Activated B cell treated with CpG ODN at 0.5 μM for 24 hours (primary cell): ENCODE data around the gene LYZL2. TPM values are rescaled to one million over a fixed set of nuclear protein-coding genes. Genes with fewer than 3 reads are reported as not detected.
"Not testable (repeated sequence)": the region's sequence is repeated elsewhere in the genome, so short reads cannot be mapped to it uniquely, and the experiment has no call there.

Experiments used
- ATAC-seq: fragments of 200-7000 bp; cut with Tn5 transposase; one replicate; pipeline ENCODE4 v1.10.0; 2021; ENCODE audit warnings: low read depth, mild to moderate bottlenecking, moderate library complexity
- CTCF ChIA-PET: fragments of 350-600 bp; sonication (Branson Sonifier 250); formaldehyde crosslinking; loops from one replicate; lab custom pipeline; 2021; ENCODE audit warnings: antibody characterized with exemption; lab: Charles Lee
- POLR2A ChIA-PET: fragments of 350-600 bp; sonication (Branson Sonifier 250); formaldehyde crosslinking; loops from one replicate; lab custom pipeline; 2021; ENCODE audit warnings: antibody characterized with exemption; lab: Charles Lee
- DNase-seq: peaks from one replicate; pipeline ENCODE4 v3.0.0; 2022
- H3K27ac Mint-ChIP-seq: one replicate; pipeline ENCODE4 v1.8.0; 2020; ENCODE audit warnings: mixed read lengths
- H3K27me3 Mint-ChIP-seq: one replicate; pipeline ENCODE4 v1.8.0; 2021; ENCODE audit warnings: mixed read lengths
- H3K36me3 Mint-ChIP-seq: one replicate; pipeline ENCODE4 v1.8.0; 2021; ENCODE audit warnings: low read depth, mixed read lengths
- H3K4me1 Mint-ChIP-seq: one replicate; pipeline ENCODE4 v1.8.0; 2021; ENCODE audit warnings: mixed read lengths
- H3K4me3 Mint-ChIP-seq: one replicate; pipeline ENCODE4 v1.8.0; 2020; ENCODE audit warnings: mild to moderate bottlenecking, mixed read lengths
- H3K9me3 Mint-ChIP-seq: one replicate; pipeline ENCODE4 v1.8.0; 2020; ENCODE audit warnings: mixed read lengths
- CTCF ChIP-seq: fragments of 200-600 bp; IDR thresholded peaks from one replicate; pipeline ENCODE4 v1.8.0; 2022; ENCODE audit warnings: antibody characterized with exemption, mild to moderate bottlenecking
- intact Hi-C: fragments of 100-400 bp; cut with micrococcal nuclease; formaldehyde crosslinking; loops from one replicate; pipeline ENCODE4 v1.15.1; 2024
- total RNA-seq: library from RNA; stranded (reverse); gene quantifications from 2 replicates; pipeline ENCODE4 v1.2.3, GENCODE V29; 2022

LYZL2 gene
- total RNA-seq, 1 donor from 2014 or later: not detected

- ChIA-PET CTCF (interaction anchor here (0.6 to 3.7 kb wide), 12 partner anchors 9 to 1258 kb away, joined by 3 to 33 read pairs (median 4); no protein-coding TSS in a partner anchor), POLR2A (no interaction called here)
- Mint-ChIP-seq H3K9me3 (no peaks in the 10 kb centered on the region), H3K27ac (no peak overlapping the region), H3K4me3 (peak overlapping the region; percentile 61), H3K4me1 (peaks cover 6% of the 10 kb centered on the region), H3K36me3 (no peaks in the 10 kb centered on the region), H3K27me3 (peaks cover 16% of the 10 kb centered on the region)
- ATAC-seq (peak; percentile 64), DNase-seq (no peak)
- intact Hi-C loops: loop anchor here (1.0 to 5.0 kb wide), 4 partner anchors 31 to 1137 kb away; no protein-coding TSS in a partner anchor
- peak; percentile 79 for TF ChIP-seq CTCF
These were observed 41.6 kb upstream of the LYZL2 start for GRCh38 chr10:30671026-30671616.

GRCh38 chr10:30667982-30668381 is 38.4 kb upstream of the LYZL2 start:
- H3K9me3 Mint-ChIP-seq, H3K27ac Mint-ChIP-seq, POLR2A ChIA-PET, H3K4me3 Mint-ChIP-seq, H3K36me3 Mint-ChIP-seq, DNase-seq, ATAC-seq, intact Hi-C loops: not testable (repeated sequence)
- peaks cover 18% of the 10 kb centered on the region for H3K4me1 Mint-ChIP-seq
- CTCF ChIA-PET: interaction anchor here (0.7 kb wide), 1 partner anchor 1267 kb away, joined by 3 read pairs; no protein-coding TSS in a partner anchor
- peaks cover 16% of the 10 kb centered on the region for H3K27me3 Mint-ChIP-seq

DNA sequence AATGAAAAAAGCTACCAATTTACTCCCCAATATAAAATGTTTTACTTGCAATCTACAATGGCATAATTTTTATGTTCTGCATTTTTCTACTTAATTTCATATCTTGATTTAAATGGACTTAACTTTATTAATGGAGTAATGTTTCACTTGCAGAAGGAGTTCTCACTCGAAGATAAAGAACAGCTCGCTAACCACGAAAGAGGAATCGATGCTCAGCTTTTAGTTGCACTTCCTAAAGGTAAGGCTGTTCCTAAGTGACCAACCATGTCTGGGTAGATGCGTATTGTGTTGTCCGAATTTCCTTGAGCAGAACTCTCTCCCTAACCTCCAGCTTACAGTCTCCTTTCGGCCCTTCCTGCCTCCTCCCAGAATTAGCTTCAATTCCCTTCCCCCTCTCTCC is 33.9 kb upstream of the LYZL2 start:
- H3K4me3 Mint-ChIP-seq: peak overlapping the region; percentile 63
- H3K27me3 Mint-ChIP-seq, DNase-seq, intact Hi-C loops, H3K36me3 Mint-ChIP-seq, H3K9me3 Mint-ChIP-seq: not testable (repeated sequence)
- H3K4me1 Mint-ChIP-seq: peaks cover 22% of the 10 kb centered on the region
- CTCF ChIA-PET: interaction anchor here (1.3 kb wide), 1 partner anchor 24 kb away, joined by 5 read pairs; no protein-coding TSS in a partner anchor
- ATAC-seq: peak; percentile 94
- POLR2A ChIA-PET: interaction anchor here (0.6 kb wide), 1 partner anchor 76 kb away, joined by 4 read pairs; no protein-coding TSS in a partner anchor
- H3K27ac Mint-ChIP-seq: peak overlapping the region; percentile 54

DNA sequence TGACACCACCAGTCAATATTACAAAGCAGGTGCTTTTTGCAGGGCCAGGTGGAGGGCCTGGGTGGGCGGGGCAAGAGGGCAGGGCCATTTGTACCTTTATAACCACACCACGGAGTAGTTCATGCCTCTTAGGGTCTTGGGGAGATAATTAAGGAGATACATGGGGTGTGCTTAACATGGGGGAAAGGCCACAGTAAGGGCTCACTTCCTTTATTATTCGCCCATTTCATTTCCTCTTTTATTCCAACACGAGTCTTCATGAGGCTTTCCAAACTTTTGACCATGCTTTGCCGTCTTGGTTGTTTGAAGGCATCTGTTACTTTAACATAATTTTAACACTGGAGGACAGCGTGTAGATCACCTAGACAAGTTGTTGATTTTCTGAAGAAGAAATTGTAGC is 33.3 kb upstream of the LYZL2 start:
- CTCF ChIA-PET: interaction anchor here (1.3 kb wide), 1 partner anchor 23 kb away, joined by 5 read pairs; no protein-coding TSS in a partner anchor

GRCh38 chr10:30660314-30660713 is 30.8 kb upstream of the LYZL2 start:
- H3K4me3 Mint-ChIP-seq, intact Hi-C loops, ATAC-seq, H3K9me3 Mint-ChIP-seq, H3K27ac Mint-ChIP-seq, H3K36me3 Mint-ChIP-seq, DNase-seq: not testable (repeated sequence)
- CTCF ChIA-PET: interaction anchor here (1.3 kb wide), 1 partner anchor 10 kb away, joined by 4 read pairs; no protein-coding TSS in a partner anchor
- peaks cover 22% of the 10 kb centered on the region for H3K4me1 Mint-ChIP-seq
- H3K27me3 Mint-ChIP-seq: peaks cover 20% of the 10 kb centered on the region
- POLR2A ChIA-PET: interaction anchor here (0.7 kb wide), 1 partner anchor 76 kb away, joined by 4 read pairs; no protein-coding TSS in a partner anchor

More for the DNA sequence above, 33.3 kb upstream of the LYZL2 start:
- ATAC-seq (peak; percentile 25), DNase-seq (no peak)
- Mint-ChIP-seq H3K4me3 (peak overlapping the region; percentile 63), H3K9me3 (no peaks in the 10 kb centered on the region), H3K36me3 (no peaks in the 10 kb centered on the region), H3K27me3 (peaks cover 9% of the 10 kb centered on the region), H3K4me1 (peaks cover 22% of the 10 kb centered on the region), H3K27ac (peak overlapping the region; percentile 54)
- POLR2A ChIA-PET: interaction anchor here (0.6 kb wide), 1 partner anchor 77 kb away, joined by 4 read pairs; no protein-coding TSS in a partner anchor
- TF ChIP-seq CTCF: no peak
- intact Hi-C loops: no loop called here

DNA sequence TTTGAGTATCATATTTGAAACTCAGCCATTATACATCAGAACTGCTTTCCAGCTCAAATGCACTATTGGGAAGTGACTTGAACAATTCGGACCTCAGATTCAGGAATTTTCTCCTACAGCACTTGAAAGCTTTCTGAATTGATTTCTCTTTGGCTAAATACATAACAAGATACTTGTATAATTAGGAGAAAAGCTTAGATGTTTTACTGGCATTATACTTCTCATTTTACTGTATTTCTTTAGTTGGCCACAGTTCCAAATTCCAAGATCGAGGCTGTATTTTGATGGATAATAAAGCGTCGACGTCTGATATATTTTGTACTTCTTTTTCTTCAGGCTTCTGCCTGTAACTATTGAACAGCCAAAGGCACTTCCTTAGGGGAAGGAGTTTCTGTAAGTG is 26.7 kb upstream of the LYZL2 start:
- no peak for DNase-seq
- H3K9me3 Mint-ChIP-seq: no peaks in the 10 kb centered on the region
- H3K4me1 Mint-ChIP-seq: no peaks in the 10 kb centered on the region
- no peak overlapping the region for H3K4me3 Mint-ChIP-seq
- ChIA-PET POLR2A (no interaction called here), CTCF (interaction anchor here (1.5 kb wide), 1 partner anchor 17 kb away, joined by 3 read pairs; no protein-coding TSS in a partner anchor)
- no peak for TF ChIP-seq CTCF
- H3K27me3 Mint-ChIP-seq: peaks cover 35% of the 10 kb centered on the region
- no peak for ATAC-seq
- H3K36me3 Mint-ChIP-seq: no peaks in the 10 kb centered on the region
- intact Hi-C loops: no loop called here
- no peak overlapping the region for H3K27ac Mint-ChIP-seq

DNA sequence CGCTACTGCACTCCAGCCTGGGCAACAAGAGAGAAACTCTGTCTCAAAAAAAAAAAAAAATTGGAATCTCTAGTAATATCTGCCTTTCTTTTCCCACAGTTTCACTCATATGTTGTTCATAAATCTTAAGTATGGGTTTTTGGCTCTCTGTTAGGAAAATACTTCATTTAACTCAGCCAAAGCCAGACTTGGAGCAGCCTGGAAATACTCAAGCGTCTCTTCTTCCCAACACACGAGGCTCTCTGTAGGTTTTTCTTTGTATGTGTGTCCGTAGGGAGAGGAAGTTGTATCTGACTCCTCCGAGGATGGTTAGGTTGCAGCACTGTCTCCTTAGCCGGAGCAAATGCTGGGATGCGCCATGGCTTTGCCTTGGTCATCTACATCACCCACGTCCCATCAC is 25.4 kb upstream of the LYZL2 start:
- H3K4me1 Mint-ChIP-seq, intact Hi-C loops, H3K4me3 Mint-ChIP-seq, H3K36me3 Mint-ChIP-seq, ATAC-seq, DNase-seq, H3K9me3 Mint-ChIP-seq, H3K27ac Mint-ChIP-seq, POLR2A ChIA-PET: not testable (repeated sequence)
- H3K27me3 Mint-ChIP-seq: peaks cover 33% of the 10 kb centered on the region
- CTCF ChIA-PET: interaction anchor here (1.5 kb wide), 1 partner anchor 16 kb away, joined by 3 read pairs; no protein-coding TSS in a partner anchor

DNA sequence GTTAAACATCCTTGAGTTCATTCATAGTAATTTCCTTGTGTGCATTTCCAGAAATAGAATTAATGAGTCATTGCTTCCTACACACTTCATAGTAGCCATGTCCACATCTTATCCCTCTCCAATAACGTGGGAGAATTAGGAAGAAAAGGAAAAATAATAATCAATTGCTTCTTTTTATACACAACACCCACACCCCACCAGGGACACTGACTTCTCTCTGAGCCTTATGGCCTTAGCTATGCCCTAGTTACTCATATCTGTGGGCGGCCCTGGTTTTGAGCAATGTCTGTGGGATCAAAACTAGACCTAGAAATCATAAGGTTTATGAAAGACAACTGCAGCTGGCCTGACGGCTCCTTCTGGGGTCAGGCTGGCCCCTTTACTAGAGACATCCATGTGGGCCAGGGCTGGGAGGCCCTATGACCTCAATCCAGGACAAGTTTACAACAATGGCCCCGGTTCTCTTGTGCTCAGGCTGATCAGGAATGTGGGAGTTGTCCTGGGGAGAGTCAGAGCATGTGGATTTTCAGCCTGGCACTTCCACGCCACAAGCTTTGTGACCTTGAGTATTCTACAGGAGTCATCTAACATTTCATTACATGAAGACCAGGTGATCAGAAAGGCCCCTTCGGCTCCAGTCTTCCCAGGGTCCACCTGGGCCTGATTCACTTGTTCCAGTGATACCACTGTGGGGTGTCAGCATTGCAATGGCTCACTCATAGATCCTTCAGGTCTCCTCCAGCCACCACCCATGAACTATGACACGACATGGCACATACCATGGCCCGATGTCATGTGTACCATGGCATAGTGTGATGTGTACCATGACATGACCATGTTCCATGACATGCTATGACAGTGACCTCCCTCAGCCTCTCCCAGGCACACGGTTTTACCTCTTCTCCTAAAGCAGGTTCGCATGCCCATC is 22.2 kb upstream of the LYZL2 start:
- intact Hi-C loops, H3K36me3 Mint-ChIP-seq, H3K9me3 Mint-ChIP-seq, H3K4me3 Mint-ChIP-seq, POLR2A ChIA-PET, DNase-seq, H3K27ac Mint-ChIP-seq, H3K4me1 Mint-ChIP-seq, CTCF ChIA-PET, ATAC-seq: not testable (repeated sequence)
- peaks cover 30% of the 10 kb centered on the region for H3K27me3 Mint-ChIP-seq
